ENCODE data around the gene ZNF8. TPM values are rescaled to one million over a fixed set of nuclear protein-coding genes. Genes with fewer than 3 reads are reported as not detected.
"Not testable (repeated sequence)": the region's sequence is repeated elsewhere in the genome, so short reads cannot be mapped to it uniquely, and the experiment has no call there.

Gene ZNF8
- total RNA-seq, 1 donor from 2014 or later = 4.2 TPM

- DNase-seq (ENCODE audit: missing footprints) (no peak), ATAC-seq (no peak)
- intact Hi-C loops (cut with DNase I) = loop anchor here (2.0 kb wide), 1 partner anchor 54 kb away; the partner anchor contains the start of gene ZNF837
These were observed 47.8 kb downstream of the ZNF8 start for GRCh38 chr19:58326501-58326913.

GRCh38 chr19:58326914-58327726, 48.4 kb downstream of the ZNF8 start, which contains the start of gene ZSCAN22:
Gene ZSCAN22 (plus strand): TSS chr19:58326994. CDS start chr19:58334803, 7,809 bp downstream.
- DNase-seq (ENCODE audit: missing footprints) = peak; percentile 99
- peak; percentile 97 for ATAC-seq
- intact Hi-C loops (cut with DNase I) = loop anchor here (1.0 to 2.0 kb wide), 2 partner anchors 35 to 54 kb away; partner anchors contain the start of genes ZNF497 and ZNF837

GRCh38 chr19:58328999-58329398, 50.2 kb downstream of the ZNF8 start:
- ATAC-seq = no peak
- intact Hi-C loops (cut with DNase I) = no loop called here
- no peak for DNase-seq (ENCODE audit: missing footprints)

GRCh38 chr19:58330458-58330857, 51.7 kb downstream of the ZNF8 start:
- intact Hi-C loops (cut with DNase I) = no loop called here
- DNase-seq (ENCODE audit: missing footprints) = no peak
- no peak for ATAC-seq

GRCh38 chr19:58332697-58333096, 53.9 kb downstream of the ZNF8 start:
- no peak for ATAC-seq

GRCh38 chr19:58334691-58335249, 56.0 kb downstream of the ZNF8 start:
- intact Hi-C loops (cut with DNase I) = no loop called here
- DNase-seq (ENCODE audit: missing footprints) (no peak), ATAC-seq (no peak)

More at GRCh38 chr19:58332697-58333096, 53.9 kb downstream of the ZNF8 start:
- intact Hi-C loops (cut with DNase I) = no loop called here
- no peak for DNase-seq (ENCODE audit: missing footprints)

- ATAC-seq (no peak), DNase-seq (ENCODE audit: missing footprints) (no peak)
- intact Hi-C loops (cut with DNase I) = no loop called here
These were observed 56.9 kb downstream of the ZNF8 start for GRCh38 chr19:58335630-58336029.

GRCh38 chr19:58336216-58336615, 57.5 kb downstream of the ZNF8 start:
- no peak for ATAC-seq
- DNase-seq (ENCODE audit: missing footprints) = no peak
- intact Hi-C loops (cut with DNase I) = no loop called here

- ATAC-seq (no peak), DNase-seq (ENCODE audit: missing footprints) (no peak)
- intact Hi-C loops (cut with DNase I) = no loop called here
These were observed 58.1 kb downstream of the ZNF8 start for GRCh38 chr19:58336820-58337219.

- ATAC-seq (no peak), DNase-seq (ENCODE audit: missing footprints) (no peak)
- intact Hi-C loops (cut with DNase I) = no loop called here
These were observed 59.6 kb downstream of the ZNF8 start for GRCh38 chr19:58338336-58338735.

- no peak for ATAC-seq
These were observed 60.2 kb downstream of the ZNF8 start for GRCh38 chr19:58338825-58339558.

GRCh38 chr19:58345558-58345957, 66.8 kb downstream of the ZNF8 start:
- DNase-seq (ENCODE audit: missing footprints) (no peak), ATAC-seq (no peak)
- intact Hi-C loops (cut with DNase I) = no loop called here

More at GRCh38 chr19:58338825-58339558, 60.2 kb downstream of the ZNF8 start:
- DNase-seq (ENCODE audit: missing footprints) = no peak
- intact Hi-C loops (cut with DNase I) = no loop called here

- DNase-seq (ENCODE audit: missing footprints) = peak; percentile 87
- peak; percentile 96 for ATAC-seq
- intact Hi-C loops (cut with DNase I) = no loop called here
These were observed 68.5 kb downstream of the ZNF8 start for GRCh38 chr19:58346961-58347929.

- ATAC-seq; intact Hi-C loops (cut with DNase I); DNase-seq (ENCODE audit: missing footprints): not testable (repeated sequence)
These were observed 69.3 kb downstream of the ZNF8 start for GRCh38 chr19:58348080-58348479.

- DNase-seq (ENCODE audit: missing footprints) = no peak
- intact Hi-C loops (cut with DNase I) = no loop called here
- ATAC-seq = no peak
These were observed 70.8 kb downstream of the ZNF8 start for GRCh38 chr19:58349590-58349989.

GRCh38 chr19:58350001-58350861, 71.5 kb downstream of the ZNF8 start:
- peak; percentile 37 for DNase-seq (ENCODE audit: missing footprints)
- ATAC-seq = no peak
- intact Hi-C loops (cut with DNase I) = no loop called here

GRCh38 chr19:58350871-58351557, 72.3 kb downstream of the ZNF8 start:
- intact Hi-C loops (cut with DNase I) = no loop called here
- ATAC-seq = no peak
- DNase-seq (ENCODE audit: missing footprints) = peak; percentile 65
